NCI-H226 (cell line): ENCODE measurements around the gene ASXL3.

ENCODE experiments used
- DNase-seq: peaks from one replicate; pipeline ENCODE4 v3.0.0-alpha.2; 2015

The ASXL3 gene

DNA sequence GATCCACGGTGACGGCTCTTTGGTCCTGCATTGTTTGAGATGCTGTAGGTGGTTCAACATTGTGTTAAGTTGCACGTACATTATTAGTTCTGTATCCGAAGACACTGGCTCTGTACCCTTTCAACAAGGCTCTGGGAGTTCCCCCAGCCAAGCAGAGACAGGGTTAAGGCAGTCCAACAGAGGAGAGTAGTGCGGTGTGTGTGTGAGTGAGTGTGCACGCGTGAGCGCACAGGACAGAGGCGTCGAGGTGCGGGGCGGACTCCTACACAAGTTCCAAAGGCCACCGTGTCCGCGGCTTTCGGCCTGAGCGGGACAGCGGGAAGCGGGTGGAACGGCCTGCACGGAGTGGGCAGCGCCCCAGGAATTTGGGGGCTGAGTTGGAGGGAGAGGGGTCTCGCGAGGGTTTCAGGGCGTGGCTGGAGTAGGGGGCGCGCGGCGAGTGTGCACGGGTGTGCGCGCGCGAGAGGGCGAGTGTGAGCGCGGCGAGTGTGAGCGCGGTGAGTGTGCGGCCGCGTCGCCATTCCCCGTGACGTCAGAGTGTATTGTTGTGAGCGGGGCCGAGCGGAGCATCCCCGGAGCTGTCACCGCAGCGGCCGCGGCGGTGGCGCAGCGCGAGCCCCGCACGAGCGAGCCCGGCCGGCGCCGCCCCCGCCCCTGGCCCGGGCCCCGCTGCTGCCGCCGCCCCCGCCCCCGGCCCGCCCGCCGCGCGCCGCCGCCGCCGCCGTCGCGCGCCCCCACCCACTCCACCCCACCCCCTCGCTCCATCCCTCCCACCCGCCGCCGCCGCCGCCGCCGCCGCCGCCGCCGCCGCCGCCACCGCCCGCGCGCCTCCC, at the start of gene ASXL3:
Gene ASXL3 (plus strand): TSS at position 535 of the 833 bp plus-strand sequence. CDS start 413 bp downstream, outside the sequence.
- DNase-seq, result no peak

DNA sequence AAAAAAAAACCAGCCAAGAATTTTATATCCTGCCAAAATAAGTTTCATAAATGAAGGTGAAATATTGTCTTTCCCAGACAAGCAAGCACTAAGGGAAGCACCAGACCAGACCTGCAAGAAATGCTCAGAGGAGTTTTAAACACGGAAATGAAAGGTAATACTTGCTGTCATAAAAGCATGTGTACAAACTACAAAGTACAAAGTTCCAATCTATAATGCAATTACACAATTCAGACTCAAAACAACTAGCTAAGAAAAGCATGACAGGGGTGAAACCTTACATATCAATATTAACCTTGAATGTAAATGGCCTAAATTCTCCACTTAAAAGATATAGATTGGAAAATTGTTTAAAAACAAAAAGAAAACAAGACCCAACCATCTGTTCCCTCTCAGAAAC, 45.0 kb upstream of the ASXL3 start:
- no peak for DNase-seq

DNA sequence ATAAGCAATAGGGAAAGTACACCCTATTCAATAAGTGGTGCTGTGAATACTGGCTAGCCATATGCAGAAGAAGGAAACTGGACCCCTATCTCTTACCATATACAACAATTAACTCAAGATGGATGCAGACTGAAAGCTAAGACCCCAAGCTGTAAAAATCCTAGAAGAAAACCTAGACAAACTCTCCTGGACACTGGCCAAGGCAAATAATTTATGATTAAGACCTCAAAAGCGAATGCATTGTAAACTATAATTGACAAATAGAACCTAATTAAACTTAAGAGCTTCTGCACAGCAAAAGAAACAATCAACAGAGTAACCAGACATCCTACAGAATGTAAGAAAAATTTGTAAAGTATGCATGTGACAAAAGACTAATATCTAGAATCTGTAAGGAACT, 41.1 kb upstream of the ASXL3 start:
- DNase-seq, result no peak

DNA sequence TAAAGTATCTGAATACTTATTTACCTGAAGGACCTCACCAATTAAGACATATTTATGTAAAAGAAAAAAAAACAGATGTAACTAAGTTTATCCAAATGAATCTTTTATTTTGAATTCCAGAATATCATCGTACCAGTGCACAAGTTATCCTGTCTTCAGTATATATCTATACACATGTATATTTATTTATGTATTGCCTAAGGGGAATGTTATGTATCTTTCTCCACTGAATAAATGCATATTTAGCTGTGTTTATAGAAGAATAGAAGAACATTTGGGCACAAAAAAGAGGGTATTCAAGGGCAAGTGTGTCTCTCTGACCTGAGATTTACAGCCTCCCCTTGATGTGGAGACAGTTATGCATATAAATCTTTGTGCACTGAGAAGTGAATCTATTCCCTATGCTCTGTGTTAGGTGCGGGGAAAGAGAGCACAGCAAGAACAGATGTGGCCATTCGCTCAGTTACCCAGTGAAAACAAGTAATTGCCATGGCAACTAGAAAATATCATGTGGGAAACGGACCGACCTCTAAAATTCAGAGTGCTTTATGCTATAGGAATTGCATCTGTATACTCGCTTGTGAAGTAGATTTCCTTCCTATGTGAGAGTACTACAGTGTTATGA, 39.5 kb upstream of the ASXL3 start:
- DNase-seq, result no peak

DNA sequence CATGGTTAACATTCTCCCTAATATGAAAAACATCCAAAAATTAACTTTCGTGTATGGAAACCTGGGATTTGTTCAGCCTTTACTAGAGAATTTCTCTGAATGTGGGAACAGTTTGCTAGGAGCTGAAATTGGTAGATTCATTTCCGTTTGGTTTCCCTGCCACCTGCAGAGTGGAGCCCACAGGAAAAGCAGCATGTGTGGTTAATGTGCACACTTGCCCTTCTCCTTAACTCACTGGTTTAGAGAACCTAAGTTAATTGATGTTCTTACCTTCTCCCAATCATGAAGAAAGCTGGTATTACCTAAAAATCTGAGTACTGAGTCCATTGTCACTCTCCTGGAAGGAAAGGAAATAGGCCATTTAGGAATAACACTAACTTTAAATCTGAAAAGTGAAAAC, 37.6 kb upstream of the ASXL3 start:
- DNase-seq, result no peak

DNA sequence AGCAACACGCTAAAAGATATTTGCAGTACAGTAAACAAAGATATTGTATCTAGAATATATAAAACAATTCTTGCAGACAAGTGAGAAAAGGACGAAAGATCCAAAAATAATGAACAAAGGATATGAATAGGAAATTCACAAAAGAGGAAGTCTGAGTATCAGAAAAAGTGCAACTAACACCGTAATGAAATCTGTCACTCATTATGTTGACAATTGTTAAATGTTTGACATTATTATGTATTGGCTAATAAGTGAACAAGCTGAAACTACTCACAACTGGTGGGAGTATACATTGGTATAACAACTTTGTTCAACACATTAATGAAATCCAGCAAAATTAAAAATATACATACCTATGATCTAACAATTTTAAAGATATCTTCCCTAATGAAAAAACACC, 36.7 kb upstream of the ASXL3 start:
- DNase-seq, result no peak

DNA sequence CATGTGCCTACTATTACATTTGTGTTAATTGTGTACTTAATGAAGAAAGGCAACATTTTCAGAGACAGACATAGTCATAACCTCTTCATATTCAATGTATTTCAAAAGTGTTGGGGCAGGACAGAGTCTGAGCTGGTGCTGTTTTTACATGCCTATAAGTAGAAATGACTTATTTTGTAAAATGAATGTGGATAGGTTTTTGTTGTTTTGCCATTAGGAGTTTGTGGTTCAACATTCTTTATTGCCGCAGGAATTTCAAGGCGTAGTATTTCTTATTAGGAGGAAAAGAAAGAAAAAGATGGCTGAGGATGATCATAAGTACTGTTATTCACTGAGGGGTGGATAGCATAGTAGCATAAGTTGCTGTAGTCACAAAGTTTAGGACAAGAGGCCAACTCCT, 21.2 kb upstream of the ASXL3 start:
- DNase-seq, result no peak

DNA sequence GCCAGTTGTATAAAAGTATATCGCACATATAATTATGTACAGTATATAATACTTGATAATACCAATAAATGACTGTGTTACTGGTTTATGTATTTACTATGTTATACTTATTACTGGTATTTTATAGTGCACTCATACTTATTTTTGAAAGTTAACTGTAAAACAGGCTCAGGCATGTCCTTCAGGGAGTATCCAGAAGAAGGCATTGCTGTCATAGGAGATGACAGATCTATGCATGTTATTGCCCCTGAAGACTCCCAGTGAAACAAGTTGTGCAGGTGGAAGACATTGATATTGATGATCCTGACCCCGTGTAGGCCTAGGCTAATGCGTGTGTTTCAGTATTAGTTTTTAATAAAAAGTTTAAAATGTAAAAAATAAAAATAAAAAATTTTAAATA, 20.3 kb upstream of the ASXL3 start:
- DNase-seq, result no peak

DNA sequence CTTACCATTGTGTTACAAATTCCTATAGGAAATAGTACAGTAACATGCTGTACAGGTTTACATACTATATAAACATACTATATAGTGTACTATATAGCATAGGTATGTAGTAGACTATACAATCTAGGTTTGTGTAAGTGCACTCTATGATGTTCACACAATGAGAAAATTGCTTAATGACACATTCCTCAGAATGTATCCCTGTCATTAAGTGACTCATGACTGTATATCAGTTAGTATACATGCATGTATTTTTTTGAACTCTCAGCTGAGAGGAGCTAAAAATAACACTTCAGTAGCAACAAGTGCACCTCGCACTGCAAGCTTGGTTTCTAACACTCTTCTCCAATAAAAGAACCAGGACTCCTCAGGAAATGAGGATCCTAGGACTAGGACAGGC, 19.5 kb upstream of the ASXL3 start:
- no peak for DNase-seq

DNA sequence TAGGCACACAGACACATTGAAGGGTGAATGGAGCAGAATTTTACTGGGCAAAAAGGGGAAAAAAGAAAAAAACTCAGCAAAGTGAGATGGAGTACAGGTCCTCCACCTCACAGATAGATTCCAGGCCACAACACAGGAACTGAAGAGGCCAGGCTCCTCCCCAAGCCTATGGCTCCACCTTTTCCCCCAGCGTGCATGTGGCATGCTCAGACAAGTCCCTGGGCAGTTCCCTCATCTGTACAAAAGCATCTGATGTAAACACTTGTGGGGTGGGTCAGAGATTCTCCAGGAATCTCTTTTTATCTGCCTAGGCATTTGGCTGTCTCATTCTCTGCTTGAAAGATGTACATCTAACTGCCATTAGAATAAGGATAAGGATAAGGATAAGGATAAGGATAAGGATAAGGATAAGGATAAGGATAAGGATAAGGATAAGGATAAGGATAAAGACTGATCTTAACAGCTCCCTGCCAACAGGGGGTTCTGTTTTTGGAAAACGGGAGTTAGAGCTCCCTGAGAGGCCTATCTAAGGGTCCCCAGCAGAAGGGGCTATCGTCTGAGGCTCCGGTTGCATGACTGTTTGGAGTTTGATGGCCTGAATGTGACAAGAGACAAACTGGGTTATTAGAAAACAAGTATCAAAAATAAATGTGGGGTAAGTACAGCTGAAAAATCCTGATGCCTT, 17.2 kb upstream of the ASXL3 start:
- DNase-seq, result peak; percentile 29

DNA sequence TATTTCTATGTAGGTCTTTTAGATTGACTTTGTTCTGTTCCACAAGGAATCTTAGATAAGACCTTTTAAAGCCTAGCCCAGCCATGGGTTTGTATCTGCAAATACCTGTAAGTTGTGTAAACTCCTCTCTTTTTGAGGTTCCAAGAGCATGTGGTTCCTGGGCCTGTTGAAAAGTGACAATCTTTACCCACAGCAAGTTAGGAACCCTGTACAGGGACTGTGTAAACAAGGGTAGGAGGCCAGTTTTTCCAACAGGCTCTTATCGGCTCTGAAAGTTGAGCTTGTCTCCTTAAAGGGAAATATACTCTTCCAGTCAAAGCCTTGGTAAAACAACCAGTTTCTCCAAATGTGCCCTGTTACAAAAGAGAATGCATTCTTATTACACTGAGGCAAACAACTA, 15.3 kb upstream of the ASXL3 start:
- DNase-seq, result no peak

DNA sequence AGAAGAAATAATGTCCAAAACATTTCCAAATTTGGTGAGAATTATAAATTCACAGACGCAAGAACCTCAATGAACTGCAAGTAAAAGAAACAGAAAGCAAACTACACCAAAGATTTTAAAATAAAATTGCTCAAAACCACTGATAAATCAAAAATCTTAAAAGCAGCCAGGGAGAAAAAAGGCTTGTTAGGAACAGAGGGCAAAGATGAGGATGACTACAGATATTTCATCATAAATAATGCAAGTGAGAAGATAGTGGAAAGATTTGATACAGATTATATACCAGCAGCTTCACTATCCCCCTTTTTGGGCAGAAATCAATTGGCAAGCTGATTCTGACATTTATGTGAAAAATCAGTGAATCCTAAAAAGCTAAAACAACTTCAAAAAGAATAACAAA, 10.3 kb upstream of the ASXL3 start:
- no peak for DNase-seq

DNA sequence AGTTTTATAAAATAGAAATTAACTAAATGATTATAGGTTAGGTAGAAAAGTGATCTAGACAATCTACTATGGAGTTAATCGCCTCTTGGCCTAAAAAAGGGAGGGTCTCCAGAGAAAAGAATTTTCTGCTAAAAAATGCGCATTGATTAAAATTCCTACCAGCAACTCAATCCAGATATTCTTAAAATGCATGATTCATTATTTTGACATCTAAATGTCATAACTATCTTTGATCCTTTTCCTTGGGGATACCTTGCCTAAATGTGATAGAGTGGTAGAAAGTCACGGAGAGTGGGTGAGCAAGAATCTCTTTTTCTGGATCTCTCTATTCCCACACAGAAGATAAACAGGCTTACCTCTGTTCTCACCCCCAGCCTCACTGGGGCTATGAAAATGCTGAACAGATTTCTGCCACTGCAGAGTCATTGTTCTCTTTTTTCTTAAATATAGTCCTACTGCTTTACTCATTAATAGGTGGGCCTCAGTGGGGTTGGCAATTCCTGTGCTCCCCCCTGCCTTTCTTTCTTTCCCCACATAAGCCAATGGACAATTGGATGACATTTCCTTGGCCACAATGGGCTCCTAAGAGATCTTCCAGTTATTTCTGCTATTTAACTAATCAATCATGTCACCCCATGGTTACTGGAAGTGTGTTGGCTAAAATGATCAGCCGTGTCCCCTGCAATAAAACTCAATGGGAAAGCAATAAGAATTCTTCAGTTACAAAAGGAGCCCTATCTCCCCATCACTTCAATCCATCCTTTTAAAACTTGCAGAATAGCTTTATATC, 5.8 kb upstream of the ASXL3 start:
- DNase-seq, result no peak

DNA sequence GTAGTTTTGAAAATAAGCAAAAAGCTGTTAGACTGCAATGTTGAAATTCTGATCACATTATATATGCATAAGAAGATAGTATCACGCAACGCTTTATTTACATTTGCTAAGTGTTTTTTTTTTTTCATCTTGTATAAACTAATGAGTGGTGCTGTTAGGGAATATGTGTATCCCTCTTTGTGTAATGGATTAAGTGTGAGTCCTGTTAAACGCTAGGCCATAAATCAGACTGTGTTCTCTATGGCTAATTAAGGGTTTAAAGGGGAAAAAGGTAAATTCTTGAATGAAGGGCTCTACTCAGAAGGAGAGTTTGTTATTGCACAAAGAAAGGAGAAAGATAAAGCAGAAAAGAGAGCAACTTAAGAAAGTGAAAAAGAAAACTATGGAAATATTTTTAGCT, 4.8 kb upstream of the ASXL3 start:
- DNase-seq, result no peak

DNA sequence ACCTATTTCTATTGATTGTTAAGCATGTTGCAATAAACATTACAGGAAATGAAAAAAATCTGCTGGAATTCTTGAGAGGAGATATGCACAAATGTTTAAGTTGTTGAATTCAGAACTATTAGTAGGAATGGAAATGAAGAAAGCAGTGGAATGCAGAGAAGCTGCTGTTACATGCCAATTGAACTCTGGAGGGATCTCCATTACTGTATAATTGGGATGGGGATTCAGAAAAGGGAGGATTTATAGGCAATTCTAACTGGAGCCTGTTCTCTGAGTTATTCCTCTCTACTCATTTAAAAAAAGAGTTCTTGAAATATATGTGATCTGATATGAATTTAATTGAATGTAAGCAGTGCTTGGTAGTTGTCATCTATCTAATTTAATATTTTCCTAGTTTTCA, 2.6 kb upstream of the ASXL3 start:
- DNase-seq, result no peak

DNA sequence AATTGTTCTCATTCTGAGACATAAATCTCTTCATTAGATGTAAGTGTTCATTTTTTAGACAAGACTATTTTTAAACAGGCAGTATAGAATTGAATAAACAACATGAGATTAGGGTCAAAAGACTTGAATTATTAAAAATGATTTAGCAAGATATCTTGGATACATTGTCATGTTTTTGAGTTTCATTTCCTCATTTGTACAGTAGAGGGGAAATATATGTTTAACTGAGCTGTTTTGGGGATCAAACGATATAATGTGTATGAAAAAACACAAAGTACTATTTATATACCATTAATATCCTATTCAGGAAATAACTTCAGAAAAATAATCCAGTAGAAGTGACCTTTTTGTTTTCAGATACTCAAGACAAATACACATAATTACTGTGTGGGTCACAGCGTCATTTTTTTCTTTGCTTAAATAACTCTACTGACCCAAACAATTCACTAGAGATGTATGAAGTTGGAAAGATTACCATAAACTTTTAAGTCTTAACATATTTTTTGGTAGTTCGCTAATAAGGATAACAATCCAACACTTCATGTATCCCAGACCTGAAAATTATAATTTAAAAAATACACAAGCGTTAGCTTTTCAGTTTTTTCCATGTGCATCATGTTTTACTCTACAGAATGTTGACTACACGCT, 896 bp upstream of the ASXL3 start:
- DNase-seq, result no peak

DNA sequence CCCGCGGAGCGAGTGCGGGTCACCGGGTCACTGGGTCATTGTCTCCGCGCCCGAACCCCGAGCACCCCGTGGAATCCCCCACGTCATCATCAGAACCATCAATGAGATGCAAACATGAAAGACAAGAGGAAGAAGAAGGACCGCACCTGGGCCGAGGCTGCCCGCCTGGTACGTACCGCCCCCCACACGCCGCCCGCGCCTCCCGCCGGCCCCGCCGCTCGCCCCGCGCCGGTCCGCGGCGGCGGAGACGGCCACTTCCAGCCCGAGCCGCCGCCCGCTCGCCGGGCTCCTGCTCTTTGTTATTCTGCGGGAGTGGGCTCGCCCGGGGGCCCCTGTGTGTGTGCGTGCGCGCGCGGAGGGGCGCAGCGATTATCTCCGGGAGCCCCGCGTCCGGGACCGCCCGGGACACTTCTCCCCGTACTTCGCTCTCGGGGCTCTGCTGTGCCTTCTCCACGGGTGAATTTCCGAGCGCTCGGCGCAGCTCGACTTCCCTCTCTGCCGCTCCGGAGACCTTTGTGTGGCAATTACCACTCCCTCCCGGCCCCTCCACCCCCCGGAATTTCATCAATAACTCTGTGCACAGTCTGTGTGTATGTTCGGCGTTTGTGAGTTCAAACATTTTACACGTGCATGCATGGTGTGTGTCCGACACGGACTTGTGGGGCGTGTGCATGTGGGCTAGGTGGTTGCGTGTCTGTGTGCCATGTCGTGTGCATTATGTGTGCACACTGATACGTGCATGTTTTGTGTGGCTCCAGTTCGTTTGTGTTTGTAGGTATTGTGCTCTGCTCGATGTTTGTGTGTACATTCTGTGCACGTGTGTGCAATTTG, 714 bp downstream of the ASXL3 start:
- DNase-seq, result no peak

DNA sequence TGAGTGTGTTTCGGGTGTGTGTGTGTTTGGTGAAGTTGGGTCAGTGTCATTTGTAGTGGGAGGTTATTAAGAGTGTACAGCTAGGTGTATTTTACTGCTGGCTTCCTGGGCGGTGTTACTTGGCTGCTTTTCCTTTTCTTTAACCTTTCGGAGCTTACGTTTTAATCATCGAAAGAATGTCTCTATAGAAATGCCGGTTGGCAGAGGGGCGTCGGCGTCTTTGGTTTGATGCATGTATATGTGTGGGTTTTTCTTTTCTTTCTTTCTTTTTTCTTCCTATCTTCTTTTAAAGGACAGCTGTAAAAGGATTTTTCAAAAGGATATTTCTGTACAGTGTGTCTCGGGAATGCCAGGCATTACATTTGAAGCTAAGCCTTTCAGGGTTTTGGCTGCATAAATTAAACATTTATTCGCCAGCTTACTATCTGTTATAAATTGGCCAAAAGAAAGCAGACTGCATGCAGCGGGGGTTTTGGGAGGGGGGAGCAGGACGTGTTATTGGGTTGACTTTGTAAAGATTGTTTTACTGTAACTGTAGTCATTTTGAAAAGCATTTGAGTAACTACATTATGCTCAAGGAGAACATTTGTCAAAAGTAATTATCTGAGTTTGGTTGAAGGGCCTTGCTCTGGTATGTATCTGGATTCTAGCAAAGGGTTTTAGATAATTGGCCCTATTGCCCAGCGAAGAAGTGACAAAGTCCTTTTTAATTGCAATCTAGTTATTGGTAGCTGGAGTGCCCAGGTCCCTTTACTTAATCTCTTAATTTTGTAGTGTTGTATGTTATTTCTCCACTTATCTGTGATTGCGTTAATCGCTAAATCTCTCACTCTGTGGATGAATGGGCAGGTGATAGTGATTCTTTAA, 1.6 kb downstream of the ASXL3 start:
- DNase-seq, result no peak

DNA sequence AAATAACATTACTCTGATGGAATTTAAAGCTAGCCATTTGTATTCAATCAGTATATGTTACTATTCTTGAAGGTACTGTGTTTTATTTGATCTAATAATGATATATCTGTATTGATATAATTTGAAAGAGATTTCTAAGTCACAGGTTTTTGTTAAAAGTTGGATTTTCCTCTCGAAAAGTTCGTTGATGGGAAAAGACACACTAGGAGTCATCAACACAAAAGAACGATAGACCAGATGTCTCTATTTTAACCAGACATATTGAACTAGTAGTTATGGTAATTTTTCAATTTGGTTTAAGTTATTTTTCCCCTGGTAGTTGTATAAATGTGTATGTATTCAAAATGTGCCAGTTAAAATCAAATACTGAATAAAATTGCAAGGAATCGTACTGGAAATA, 2.5 kb downstream of the ASXL3 start:
- no peak for DNase-seq

DNA sequence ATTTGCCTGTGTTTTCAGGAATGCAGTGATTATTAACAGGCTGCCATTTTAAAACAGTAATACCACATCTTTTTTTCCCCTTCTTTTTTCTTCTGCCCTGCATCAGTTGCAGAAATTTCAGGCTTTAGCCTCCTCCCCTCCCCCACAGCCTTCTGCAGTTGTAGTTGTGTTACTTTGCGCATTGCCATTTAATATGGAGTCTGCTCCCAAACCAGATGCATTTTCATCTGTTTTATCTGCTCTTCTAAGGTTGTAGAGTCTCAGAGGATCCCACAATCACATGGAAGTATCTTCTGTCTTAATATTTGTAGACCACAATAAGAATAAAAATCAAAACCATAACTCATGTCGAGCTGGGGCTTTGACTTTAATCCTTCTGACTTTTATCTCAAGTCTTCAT, 3.8 kb downstream of the ASXL3 start:
- no peak for DNase-seq

DNA sequence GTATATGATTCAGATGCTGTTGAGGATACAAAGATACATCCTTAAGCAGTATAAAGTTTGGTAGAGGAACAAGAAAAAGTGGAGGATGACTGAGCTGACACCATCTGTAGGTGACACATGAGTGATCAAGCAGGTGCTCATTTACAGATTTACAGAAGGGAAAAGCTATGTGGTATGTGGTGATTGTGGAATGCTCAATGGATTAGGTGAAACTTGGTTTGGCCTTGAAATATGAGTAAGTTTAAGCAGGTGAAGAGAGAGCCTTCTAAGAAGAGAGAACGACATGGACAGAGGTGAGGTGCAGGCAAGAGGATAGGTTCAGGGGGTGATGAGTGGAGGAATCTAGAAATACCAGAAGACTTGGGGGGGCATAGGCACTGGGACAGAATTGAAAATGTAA, 5.9 kb downstream of the ASXL3 start:
- DNase-seq, result no peak
